IMR-90 (cell line): Measurements from ENCODE around the gene CDS2. TPM values are rescaled to one million over a fixed set of nuclear protein-coding genes. Genes with fewer than 3 reads are reported as not detected.

Experiments used
- ATAC-seq: fragments of 200-7000 bp; cut with Tn5 transposase; 2 replicates; pipeline ENCODE4 v1.9.1; 2020; ENCODE audit warnings: low read depth, mild to moderate bottlenecking, moderate library complexity
- BruUV-seq: library from RNA; stranded (reverse); fragments of 400-500 nt; replicated peaks from 2 replicates; lab custom pipeline; 2021; lab: Mats Ljungman, UMichigan
- CTCF ChIA-PET: fragments of 300-600 bp; formaldehyde crosslinking; extraction: SDS; loops from one replicate; lab custom pipeline; 2021; ENCODE audit warnings: antibody characterized with exemption; lab: Yijun Ruan, JAX
- POLR2A ChIA-PET: fragments of 300-600 bp; sonication (Branson Sonifier 250); formaldehyde crosslinking; loops from one replicate; lab custom pipeline; 2022; ENCODE audit warnings: antibody characterized with exemption; ENCODE audit not compliant: unreplicated experiment; lab: Charles Lee
- DNase-seq: peaks from one replicate; pipeline ENCODE4 v3.0.0; 2013
- H2AFZ ChIP-seq: replicated peaks from 2 replicates; pipeline ENCODE3; 2013; ENCODE audit warnings: low read length, mild to moderate bottlenecking; ENCODE audit not compliant: poor library complexity
- H2AK5ac ChIP-seq: 2 replicates; pipeline ENCODE4 v1.6.1; 2013; ENCODE audit warnings: low read depth, low read length, inconsistent platforms
- H2AK9ac ChIP-seq: replicated peaks from 2 replicates; pipeline ENCODE3; 2013; ENCODE audit warnings: mild to moderate bottlenecking, low read depth, low read length, moderate library complexity; ENCODE audit not compliant: poor library complexity
- H2BK120ac ChIP-seq: 2 replicates; pipeline ENCODE4 v1.6.1; 2013; ENCODE audit warnings: low read depth, low read length, inconsistent platforms
- H2BK15ac ChIP-seq: 3 replicates; pipeline ENCODE4 v1.6.1; 2013; ENCODE audit warnings: low read depth, low read length, inconsistent platforms
- H2BK20ac ChIP-seq: 2 replicates; pipeline ENCODE4 v1.6.1; 2013; ENCODE audit warnings: low read depth, mild to moderate bottlenecking, inconsistent platforms, low read length, moderate library complexity
- H2BK5ac ChIP-seq: 2 replicates; pipeline ENCODE4 v1.6.1; 2013; ENCODE audit warnings: mild to moderate bottlenecking, low read depth, low read length, inconsistent platforms; ENCODE audit not compliant: poor library complexity, severe bottlenecking
- H3K14ac ChIP-seq: replicated peaks from 2 replicates; pipeline ENCODE4 v1.6.1; 2013; ENCODE audit warnings: low read depth, low read length, inconsistent platforms
- H3K18ac ChIP-seq: 2 replicates; pipeline ENCODE4 v1.6.1; 2013; ENCODE audit warnings: low read depth, low read length, control low read depth
- H3K23ac ChIP-seq: 2 replicates; pipeline ENCODE4 v1.6.1; 2013; ENCODE audit warnings: low read depth, low read length, inconsistent platforms
- H3K27ac ChIP-seq: 2 replicates; pipeline ENCODE4 v1.5.1; 2013; ENCODE audit warnings: mild to moderate bottlenecking, control low read depth, low read length; ENCODE audit not compliant: insufficient read depth
- H3K27me3 ChIP-seq: 2 replicates; pipeline ENCODE4 v1.6.1; 2013; ENCODE audit warnings: low read length; ENCODE audit not compliant: control insufficient read depth, insufficient read depth
- H3K36me3 ChIP-seq: 2 replicates; pipeline ENCODE4 v1.6.1; 2013; ENCODE audit warnings: low read length, mixed read lengths; ENCODE audit not compliant: control insufficient read depth, insufficient read depth
- H3K4ac ChIP-seq: 2 replicates; pipeline ENCODE4 v1.6.1; 2013; ENCODE audit warnings: low read depth, low read length, inconsistent platforms
- H3K4me1 ChIP-seq: 2 replicates; pipeline ENCODE4 v1.6.1; 2013; ENCODE audit warnings: low read length, mixed read lengths; ENCODE audit not compliant: control insufficient read depth, insufficient read depth
- H3K4me2 ChIP-seq: 2 replicates; pipeline ENCODE4 v1.6.1; 2013; ENCODE audit warnings: low read depth, mild to moderate bottlenecking, control low read depth, low read length, moderate library complexity
- H3K4me3 ChIP-seq: 2 replicates; pipeline ENCODE4 v1.5.1; 2013; ENCODE audit warnings: low read depth, mild to moderate bottlenecking, control low read depth, low read length, moderate library complexity; ENCODE audit not compliant: insufficient read depth
- H3K56ac ChIP-seq: 2 replicates; pipeline ENCODE4 v1.6.1; 2013; ENCODE audit warnings: low read length, inconsistent platforms; ENCODE audit not compliant: insufficient read depth; ENCODE audit errors: extremely low read depth
- H3K79me1 ChIP-seq, 2 experiments: 2 replicates each; pipeline ENCODE4 v1.6.1; 2013; ENCODE audit warnings: low read length in 2 of 2, inconsistent platforms in 1 of 2, low read depth in 1 of 2
- H3K9ac ChIP-seq: 2 replicates; pipeline ENCODE4 v1.6.1; 2013; ENCODE audit warnings: low read depth, low read length, control low read depth
- H3K9me1 ChIP-seq: 2 replicates; pipeline ENCODE4 v1.6.1; 2013; ENCODE audit warnings: low read length, inconsistent platforms; ENCODE audit not compliant: insufficient read depth
- H3K9me3 ChIP-seq: 2 replicates; pipeline ENCODE4 v1.6.1; 2013; ENCODE audit warnings: low read length; ENCODE audit not compliant: control insufficient read depth, insufficient read depth
- H4K20me1 ChIP-seq: 2 replicates; pipeline ENCODE4 v1.6.1; 2013; ENCODE audit warnings: low read length, inconsistent platforms; ENCODE audit not compliant: insufficient read depth
- H4K5ac ChIP-seq: 2 replicates; pipeline ENCODE4 v1.6.1; 2013; ENCODE audit warnings: mild to moderate bottlenecking, low read depth, low read length, control low read depth
- H4K8ac ChIP-seq, 2 experiments: 2 replicates each; pipeline ENCODE4 v1.6.1; 2013; ENCODE audit warnings: low read depth in 2 of 2, low read length in 2 of 2, control low read depth in 1 of 2, inconsistent platforms in 1 of 2
- H4K91ac ChIP-seq: 2 replicates; pipeline ENCODE4 v1.6.1; 2013; ENCODE audit warnings: low read depth, low read length, inconsistent platforms; ENCODE audit not compliant: insufficient read depth
- BHLHE40 ChIP-seq: fragments of 150-350 bp; IDR thresholded peaks from 2 replicates; pipeline ENCODE4 v1.6.1; 2016; ENCODE audit warnings: mild to moderate bottlenecking, low read depth, low read length
- CEBPB ChIP-seq: IDR thresholded peaks from 2 replicates; pipeline ENCODE4 v1.6.1; 2012; ENCODE audit warnings: low read depth, low read length, improper control_type of control experiment
- CHD1 ChIP-seq: IDR thresholded peaks from 2 replicates; pipeline ENCODE4 v1.6.1; 2012; ENCODE audit warnings: low read depth, low read length, improper control_type of control experiment
- CTCF ChIP-seq: conservative IDR thresholded peaks from 2 replicates; pipeline ENCODE4 v1.5.1; 2012; ENCODE audit warnings: mild to moderate bottlenecking, low read depth, low read length, improper control_type of control experiment
- ELK1 ChIP-seq: fragments of 150-350 bp; IDR thresholded peaks from 2 replicates; pipeline ENCODE4 v1.6.1; 2016; ENCODE audit warnings: low read depth, mild to moderate bottlenecking, low read length, moderate library complexity, borderline replicate concordance
- FOS ChIP-seq: fragments of 150-350 bp; IDR thresholded peaks from 2 replicates; pipeline ENCODE4 v1.6.1; 2016; ENCODE audit warnings: low read depth, low read length
- MAFK ChIP-seq: IDR thresholded peaks from 2 replicates; pipeline ENCODE4 v1.6.1; 2012; ENCODE audit warnings: low read depth, low read length, improper control_type of control experiment
- MAZ ChIP-seq: IDR thresholded peaks from 2 replicates; pipeline ENCODE4 v1.6.1; 2012; ENCODE audit warnings: low read depth, mild to moderate bottlenecking, low read length, improper control_type of control experiment, moderate library complexity, borderline replicate concordance
- NFE2L2 ChIP-seq: fragments of 150-350 bp; IDR thresholded peaks from 2 replicates; pipeline ENCODE4 v1.6.1; 2016; ENCODE audit warnings: low read depth, mild to moderate bottlenecking, low read length
- POLR2A ChIP-seq: IDR thresholded peaks from 2 replicates; pipeline ENCODE4 v1.6.1; 2012; ENCODE audit warnings: mild to moderate bottlenecking, low read depth, low read length
- RAD21 ChIP-seq: IDR thresholded peaks from 2 replicates; pipeline ENCODE4 v1.6.1; 2012; ENCODE audit warnings: low read length, improper control_type of control experiment
- RFX5 ChIP-seq: IDR thresholded peaks from 2 replicates; pipeline ENCODE4 v1.8.0; 2012; ENCODE audit warnings: low read depth, mild to moderate bottlenecking, low read length, moderate library complexity
- USF2 ChIP-seq: fragments of 150-350 bp; IDR thresholded peaks from 2 replicates; pipeline ENCODE4 v1.6.1; 2017; ENCODE audit warnings: mild to moderate bottlenecking, antibody characterized with exemption, low read length, low read depth
- WGBS, 2 experiments: methylation state at CpG; one replicate each; pipeline versions ENCODE4 v1.1.5 to v1.1.7; 2013; ENCODE audit warnings: missing lambda C conversion rate in 2 of 2; ENCODE audit not compliant: insufficient read length in 1 of 2; ENCODE audit errors: extremely low coverage in 2 of 2; 5-methylcytosine and 5-hydroxymethylcytosine counted together
- dilution Hi-C: fragments of 300-500 bp; cut with HindIII; formaldehyde crosslinking; loops from one replicate; pipeline ENCODE4 v1.14.3; 2018; ENCODE audit warnings: low sequenced_read_pairs; ENCODE audit not compliant: unreplicated experiment
- in situ Hi-C: fragments of 300-500 bp; cut with MboI; formaldehyde crosslinking; loops from 3 replicates; pipeline ENCODE4 v1.14.3; 2019; ENCODE audit warnings: low sequenced_read_pairs, inconsistent platforms, mixed read lengths
- intact Hi-C: fragments of 100-400 bp; cut with micrococcal nuclease; formaldehyde crosslinking; loops from 2 replicates; pipeline ENCODE4 v1.10.0; 2022
- polyA plus RNA-seq, 3 experiments: library from polyadenylated mRNA; depleted of rRNA; stranded (reverse); fragments of >200 nt; gene quantifications; 2 replicates each; pipeline ENCODE4 v1.2.3, GENCODE V29; 2012; ENCODE audit warnings: low replicate concordance in 1 of 3
- total RNA-seq: library from RNA; depleted of rRNA; stranded (reverse); fragments of >200 nt; gene quantifications from 2 replicates; pipeline ENCODE4 v1.2.3, GENCODE V29; 2012

Gene CDS2
- total and polyA plus RNA-seq, 2 of the 4 experiments (the other 2 are of a cell fraction): 17.0 to 47.1 TPM

- no TSS peak for BruUV-seq
- in situ Hi-C loops (no loop called here), intact Hi-C loops (no loop called here), dilution Hi-C loops (no loop called here)
- no peak overlapping the region for H2AK9ac ChIP-seq
- 0 out of 2 replicates have a peak overlapping the region, but pooled peaks have one; percentile 34 for H3K4ac ChIP-seq
- no peak overlapping the region for H2BK20ac ChIP-seq
- no peak overlapping the region for H2BK5ac ChIP-seq
- ATAC-seq (peak; percentile 28), DNase-seq (peak; percentile 77)
- ChIA-PET POLR2A (no interaction called here), CTCF (interaction anchor here (1.5 kb wide), 1 partner anchor 69 kb away, joined by 7 read pairs; the partner anchor contains the start of gene CDS2)
- no peak overlapping the region for H2BK15ac ChIP-seq
- H2AFZ ChIP-seq: no peak overlapping the region
- H3K4me2 ChIP-seq: no peak overlapping the region
- WGBS, 2 experiments: 80% methylated on average over 1 of the region's 4 CpGs; no CpG with 5 or more reads in 1 of the 2 experiments
- no peak overlapping the region for H3K18ac ChIP-seq
- no peak overlapping the region for H2BK120ac ChIP-seq
- H3K56ac ChIP-seq: no peak overlapping the region
- H3K27ac ChIP-seq: no peak overlapping the region
- H4K5ac ChIP-seq: no peak overlapping the region
- H3K4me1 ChIP-seq: peaks cover 7% of the 10 kb centered on the region
- H3K79me1 ChIP-seq: peaks cover 0 to 25% of the 10 kb centered on the region in 2 experiments; a peak in 2 of 4 replicates
- H3K36me3 ChIP-seq: peaks cover 15% of the 10 kb centered on the region
- no peak overlapping the region for H4K8ac ChIP-seq
- TF ChIP-seq BHLHE40 (peak; percentile 73; the same call in 1 of the 2 replicates), CHD1 (no peak), MAZ (no peak), FOS (no peak), MAFK (no peak), RAD21 (no peak), CEBPB (no peak), USF2 (peak; percentile 34; the same call in 1 of the 2 replicates), RFX5 (peak; percentile 90), POLR2A (no peak), ELK1 (no peak), NFE2L2 (no peak), CTCF (no peak)
- no peak overlapping the region for H3K23ac ChIP-seq
- no peak overlapping the region for H3K4me3 ChIP-seq
- H2AK5ac ChIP-seq: no peak overlapping the region
- H3K27me3 ChIP-seq: no peaks in the 10 kb centered on the region
- 0 out of 2 replicates have a peak, but pooled peaks cover 4% of the 10 kb centered on the region for H4K20me1 ChIP-seq
- H3K9me1 ChIP-seq: peaks cover 8% of the 10 kb centered on the region
- H4K91ac ChIP-seq: no peak overlapping the region
- H3K14ac ChIP-seq: no peak overlapping the region
- H3K9ac ChIP-seq: no peak overlapping the region
- no peaks in the 10 kb centered on the region for H3K9me3 ChIP-seq
Observed at GRCh38 chr20:5195655-5196054, 68.8 kb downstream of the CDS2 start.
